ENCODE data around the gene VGLL3.

DNA sequence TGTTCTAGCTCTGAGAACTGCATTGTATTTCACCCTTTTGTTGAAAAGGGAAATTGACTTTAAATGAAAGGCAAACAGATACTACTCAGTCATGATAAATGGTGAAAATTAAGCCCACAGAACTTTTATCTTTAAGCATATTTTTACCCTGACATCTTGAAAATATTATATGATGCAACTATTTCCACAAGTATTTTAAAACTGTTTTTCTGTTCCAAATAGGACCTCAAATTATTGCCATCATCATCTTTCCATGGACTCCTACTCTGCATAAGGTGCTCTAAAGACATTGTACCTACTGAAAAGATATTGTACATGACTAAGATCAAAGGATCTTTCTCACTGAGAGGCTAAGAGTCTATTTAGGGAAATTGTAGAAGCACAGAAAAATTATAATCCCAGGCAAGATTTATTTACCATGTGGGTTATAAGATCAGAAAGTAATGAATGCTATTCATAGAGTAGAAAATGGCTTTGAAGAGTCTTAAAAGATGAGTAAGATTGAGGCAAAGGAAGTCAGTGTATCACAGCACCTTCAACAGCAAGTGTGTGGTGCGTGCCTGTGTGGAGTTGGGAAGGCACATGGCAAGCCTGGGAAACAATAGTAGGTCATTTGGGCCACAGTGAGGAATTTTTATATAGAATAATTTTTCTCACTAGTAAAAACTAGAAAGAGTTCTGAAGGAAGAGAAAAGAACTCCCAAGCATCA is 68.8 kb downstream of the VGLL3 start:
- TF ChIP-seq, protein P1, sequence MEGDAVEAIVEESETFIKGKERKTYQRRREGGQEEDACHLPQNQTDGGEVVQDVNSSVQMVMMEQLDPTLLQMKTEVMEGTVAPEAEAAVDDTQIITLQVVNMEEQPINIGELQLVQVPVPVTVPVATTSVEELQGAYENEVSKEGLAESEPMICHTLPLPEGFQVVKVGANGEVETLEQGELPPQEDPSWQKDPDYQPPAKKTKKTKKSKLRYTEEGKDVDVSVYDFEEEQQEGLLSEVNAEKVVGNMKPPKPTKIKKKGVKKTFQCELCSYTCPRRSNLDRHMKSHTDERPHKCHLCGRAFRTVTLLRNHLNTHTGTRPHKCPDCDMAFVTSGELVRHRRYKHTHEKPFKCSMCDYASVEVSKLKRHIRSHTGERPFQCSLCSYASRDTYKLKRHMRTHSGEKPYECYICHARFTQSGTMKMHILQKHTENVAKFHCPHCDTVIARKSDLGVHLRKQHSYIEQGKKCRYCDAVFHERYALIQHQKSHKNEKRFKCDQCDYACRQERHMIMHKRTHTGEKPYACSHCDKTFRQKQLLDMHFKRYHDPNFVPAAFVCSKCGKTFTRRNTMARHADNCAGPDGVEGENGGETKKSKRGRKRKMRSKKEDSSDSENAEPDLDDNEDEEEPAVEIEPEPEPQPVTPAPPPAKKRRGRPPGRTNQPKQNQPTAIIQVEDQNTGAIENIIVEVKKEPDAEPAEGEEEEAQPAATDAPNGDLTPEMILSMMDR (IDR thresholded peaks at IDR 0.05; ENCODE audit: insufficient read depth, low read length), result no peak
- TF ChIP-seq POLR2AphosphoS5 (IDR thresholded peaks at IDR 0.05; ENCODE audit: low read depth) (no peak), SPI1 (IDR thresholded peaks at IDR 0.05; ENCODE audit: borderline replicate concordance, low read depth) (no peak), GABPA (IDR thresholded peaks at IDR 0.05; ENCODE audit: low read depth) (no peak)
- TF ChIP-seq, protein P2, sequence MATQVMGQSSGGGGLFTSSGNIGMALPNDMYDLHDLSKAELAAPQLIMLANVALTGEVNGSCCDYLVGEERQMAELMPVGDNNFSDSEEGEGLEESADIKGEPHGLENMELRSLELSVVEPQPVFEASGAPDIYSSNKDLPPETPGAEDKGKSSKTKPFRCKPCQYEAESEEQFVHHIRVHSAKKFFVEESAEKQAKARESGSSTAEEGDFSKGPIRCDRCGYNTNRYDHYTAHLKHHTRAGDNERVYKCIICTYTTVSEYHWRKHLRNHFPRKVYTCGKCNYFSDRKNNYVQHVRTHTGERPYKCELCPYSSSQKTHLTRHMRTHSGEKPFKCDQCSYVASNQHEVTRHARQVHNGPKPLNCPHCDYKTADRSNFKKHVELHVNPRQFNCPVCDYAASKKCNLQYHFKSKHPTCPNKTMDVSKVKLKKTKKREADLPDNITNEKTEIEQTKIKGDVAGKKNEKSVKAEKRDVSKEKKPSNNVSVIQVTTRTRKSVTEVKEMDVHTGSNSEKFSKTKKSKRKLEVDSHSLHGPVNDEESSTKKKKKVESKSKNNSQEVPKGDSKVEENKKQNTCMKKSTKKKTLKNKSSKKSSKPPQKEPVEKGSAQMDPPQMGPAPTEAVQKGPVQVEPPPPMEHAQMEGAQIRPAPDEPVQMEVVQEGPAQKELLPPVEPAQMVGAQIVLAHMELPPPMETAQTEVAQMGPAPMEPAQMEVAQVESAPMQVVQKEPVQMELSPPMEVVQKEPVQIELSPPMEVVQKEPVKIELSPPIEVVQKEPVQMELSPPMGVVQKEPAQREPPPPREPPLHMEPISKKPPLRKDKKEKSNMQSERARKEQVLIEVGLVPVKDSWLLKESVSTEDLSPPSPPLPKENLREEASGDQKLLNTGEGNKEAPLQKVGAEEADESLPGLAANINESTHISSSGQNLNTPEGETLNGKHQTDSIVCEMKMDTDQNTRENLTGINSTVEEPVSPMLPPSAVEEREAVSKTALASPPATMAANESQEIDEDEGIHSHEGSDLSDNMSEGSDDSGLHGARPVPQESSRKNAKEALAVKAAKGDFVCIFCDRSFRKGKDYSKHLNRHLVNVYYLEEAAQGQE (IDR thresholded peaks at IDR 0.05; ENCODE audit: insufficient replicate concordance, low read depth), result no peak

All from HL-60 (cell line).